HG02884 (cell line): ENCODE data around the gene PLXNA4.

Experiments
- ATAC-seq: cut with Tn5 transposase; IDR thresholded peaks from one replicate; pipeline ENCODE4 v1.9.1; 2021; ENCODE audit warnings: mild to moderate bottlenecking, moderate library complexity; ENCODE audit not compliant: unreplicated experiment

The PLXNA4 gene

GRCh38 chr7:132336797-132337196, 239.5 kb downstream of the PLXNA4 start:
- ATAC-seq: no peak

GRCh38 chr7:132333301-132333700, 243.0 kb downstream of the PLXNA4 start:
- ATAC-seq: no peak

- no peak for ATAC-seq
These were observed 247.5 kb downstream of the PLXNA4 start for GRCh38 chr7:132328760-132329159.

GRCh38 chr7:132328047-132328620, 248.1 kb downstream of the PLXNA4 start:
- no peak for ATAC-seq

GRCh38 chr7:132326878-132327589, 249.2 kb downstream of the PLXNA4 start:
- ATAC-seq: no peak

- no peak for ATAC-seq
These were observed 253.3 kb downstream of the PLXNA4 start for GRCh38 chr7:132322970-132323369.

GRCh38 chr7:132321387-132321786, 254.9 kb downstream of the PLXNA4 start:
- no peak for ATAC-seq

- no peak for ATAC-seq
These were observed 256.8 kb downstream of the PLXNA4 start for GRCh38 chr7:132319481-132319880.

GRCh38 chr7:132318352-132319318, 257.6 kb downstream of the PLXNA4 start:
- ATAC-seq: peak; percentile 90

- ATAC-seq: no peak
These were observed 258.4 kb downstream of the PLXNA4 start for GRCh38 chr7:132317701-132318351.

- ATAC-seq: no peak
These were observed 263.7 kb downstream of the PLXNA4 start for GRCh38 chr7:132312531-132313055.

GRCh38 chr7:132311733-132312132, 264.5 kb downstream of the PLXNA4 start:
- ATAC-seq: no peak

GRCh38 chr7:132309102-132309805, 267.0 kb downstream of the PLXNA4 start:
- no peak for ATAC-seq

- ATAC-seq: no peak
These were observed 268.8 kb downstream of the PLXNA4 start for GRCh38 chr7:132307465-132307864.

GRCh38 chr7:132300599-132301277, 275.5 kb downstream of the PLXNA4 start:
- no peak for ATAC-seq

- no peak for ATAC-seq
These were observed 277.5 kb downstream of the PLXNA4 start for GRCh38 chr7:132298790-132299189.

- ATAC-seq: no peak
These were observed 279.4 kb downstream of the PLXNA4 start for GRCh38 chr7:132296820-132297219.

- no peak for ATAC-seq
These were observed 281.1 kb downstream of the PLXNA4 start for GRCh38 chr7:132295175-132295574.

GRCh38 chr7:132292803-132293202, 283.5 kb downstream of the PLXNA4 start:
- ATAC-seq: no peak

- ATAC-seq: no peak
These were observed 284.8 kb downstream of the PLXNA4 start for GRCh38 chr7:132291481-132291880.
